Measurements from ENCODE around the gene KRTAP4-3.
"Not testable (repeated sequence)": the region's sequence is repeated elsewhere in the genome, so short reads cannot be mapped to it uniquely, and the experiment has no call there.

GRCh38 chr17:41119696-41120690 lies 48.0 kb downstream of the KRTAP4-3 start:
- not testable (repeated sequence) for TF ChIP-seq RAD21 (IDR thresholded peaks at IDR 0.05; ENCODE audit: insufficient read depth, low read depth, low read length); MAX (IDR thresholded peaks at IDR 0.05; ENCODE audit: low read depth, low read length); ATF7 (IDR thresholded peaks at IDR 0.05; ENCODE audit: low read depth); CTCF (IDR thresholded peaks at IDR 0.05 in 2 of 3, conservative IDR thresholded peaks at IDR 0.05 in 1 of 3; ENCODE audit: control insufficient read depth in 2 of 3, extremely low read depth in 1 of 3, insufficient read depth in 1 of 3, low read depth in 3 of 3, low read length in 3 of 3); EP300 (IDR thresholded peaks at IDR 0.05; ENCODE audit: borderline replicate concordance in 1 of 2, control insufficient read depth in 1 of 2, low read depth in 2 of 2, low read length in 2 of 2); REST (IDR thresholded peaks at IDR 0.05; ENCODE audit: low read depth, low read length); EGR1 (IDR thresholded peaks at IDR 0.05; ENCODE audit: borderline replicate concordance in 1 of 2, low read depth in 2 of 2, low read length in 2 of 2); SP1 (IDR thresholded peaks at IDR 0.05; ENCODE audit: low read depth, low read length)
